Measurements from ENCODE around the gene PAX9. TPM values are rescaled to one million over a fixed set of nuclear protein-coding genes. Genes with fewer than 3 reads are reported as not detected.

Gene PAX9
- total RNA-seq, 1 experiment from 2014 or later: 14.9 TPM

DNA sequence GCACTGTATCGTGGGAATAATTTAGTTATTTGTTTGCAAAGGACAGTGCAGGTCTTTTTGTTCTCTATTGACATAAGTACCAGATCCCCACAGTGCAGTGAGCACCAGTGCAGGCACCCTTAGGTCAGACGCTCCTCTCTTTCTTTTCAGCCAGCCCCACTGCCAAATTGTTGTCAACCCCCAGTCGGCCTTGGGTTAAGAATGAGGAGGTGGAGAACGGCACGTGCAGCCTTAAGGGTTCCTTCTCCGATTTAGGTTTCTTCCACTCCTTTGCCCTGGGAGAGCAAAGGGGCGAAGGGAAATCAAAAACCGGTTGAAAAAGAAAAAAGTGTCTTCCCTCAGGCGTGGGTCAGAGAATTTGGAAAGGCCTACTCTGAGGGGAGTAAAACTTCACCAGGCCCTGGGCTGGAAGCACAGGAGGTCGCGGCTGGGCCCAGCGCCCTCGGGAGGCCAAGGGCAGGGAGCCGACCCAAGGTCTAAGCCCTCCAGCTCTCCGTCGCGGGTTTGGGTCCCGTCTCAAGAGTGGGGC is 4.3 kb downstream of the PAX9 start:
- DNase-seq (peak; percentile 47), ATAC-seq (peak; percentile 1)
- Histone ChIP-seq H3K9me3 (ENCODE audit: low read length) (no peaks in the 10 kb centered on the region), H3K4me1 (ENCODE audit: insufficient read depth, low read length) (peaks cover 34% of the 10 kb centered on the region), H3K27ac (ENCODE audit: low read length) (peak overlapping the region; percentile 77), H3K4me2 (ENCODE audit: low read length) (peak overlapping the region; percentile 96), H4K20me1 (ENCODE audit: low read length) (no peaks in the 10 kb centered on the region), H3K27me3 (ENCODE audit: low read length) (no peaks in the 10 kb centered on the region), H3K4me3 (ENCODE audit: low read length) (peak overlapping the region; percentile 89), H3K36me3 (ENCODE audit: low read depth, low read length) (peaks cover 4% of the 10 kb centered on the region), H3K9ac (ENCODE audit: low read length) (peak overlapping the region; percentile 92), H3K79me2 (ENCODE audit: low read length) (peaks cover 87% of the 10 kb centered on the region), H2AFZ (ENCODE audit: low read length) (peak overlapping the region; percentile 70), H3F3A (ENCODE audit: low read length, unreplicated experiment) (no peaks in the 10 kb centered on the region), H3K9me2 (replicated peaks; ENCODE audit: low read length) (no peaks in the 10 kb centered on the region)
- intact Hi-C loops (cut with micrococcal nuclease): loop anchor here (1.0 to 2.0 kb wide), 4 partner anchors 17 to 533 kb away; no protein-coding TSS in a partner anchor
- BruUV-seq (replicated peaks): no TSS peak
- CTCF ChIA-PET: no interaction called here
- POLR2A ChIA-PET (ENCODE audit: unreplicated experiment): no interaction called here
- TF ChIP-seq, protein P1, sequence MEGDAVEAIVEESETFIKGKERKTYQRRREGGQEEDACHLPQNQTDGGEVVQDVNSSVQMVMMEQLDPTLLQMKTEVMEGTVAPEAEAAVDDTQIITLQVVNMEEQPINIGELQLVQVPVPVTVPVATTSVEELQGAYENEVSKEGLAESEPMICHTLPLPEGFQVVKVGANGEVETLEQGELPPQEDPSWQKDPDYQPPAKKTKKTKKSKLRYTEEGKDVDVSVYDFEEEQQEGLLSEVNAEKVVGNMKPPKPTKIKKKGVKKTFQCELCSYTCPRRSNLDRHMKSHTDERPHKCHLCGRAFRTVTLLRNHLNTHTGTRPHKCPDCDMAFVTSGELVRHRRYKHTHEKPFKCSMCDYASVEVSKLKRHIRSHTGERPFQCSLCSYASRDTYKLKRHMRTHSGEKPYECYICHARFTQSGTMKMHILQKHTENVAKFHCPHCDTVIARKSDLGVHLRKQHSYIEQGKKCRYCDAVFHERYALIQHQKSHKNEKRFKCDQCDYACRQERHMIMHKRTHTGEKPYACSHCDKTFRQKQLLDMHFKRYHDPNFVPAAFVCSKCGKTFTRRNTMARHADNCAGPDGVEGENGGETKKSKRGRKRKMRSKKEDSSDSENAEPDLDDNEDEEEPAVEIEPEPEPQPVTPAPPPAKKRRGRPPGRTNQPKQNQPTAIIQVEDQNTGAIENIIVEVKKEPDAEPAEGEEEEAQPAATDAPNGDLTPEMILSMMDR (conservative IDR thresholded peaks at IDR 0.05; ENCODE audit: low read depth, low read length): no peak
- TF ChIP-seq EZH2 (IDR thresholded peaks at IDR 0.05; ENCODE audit: low read length, unreplicated experiment) (no peak), EZH2phosphoT487 (IDR thresholded peaks at IDR 0.05; ENCODE audit: borderline replicate concordance, low read length) (no peak)

DNA sequence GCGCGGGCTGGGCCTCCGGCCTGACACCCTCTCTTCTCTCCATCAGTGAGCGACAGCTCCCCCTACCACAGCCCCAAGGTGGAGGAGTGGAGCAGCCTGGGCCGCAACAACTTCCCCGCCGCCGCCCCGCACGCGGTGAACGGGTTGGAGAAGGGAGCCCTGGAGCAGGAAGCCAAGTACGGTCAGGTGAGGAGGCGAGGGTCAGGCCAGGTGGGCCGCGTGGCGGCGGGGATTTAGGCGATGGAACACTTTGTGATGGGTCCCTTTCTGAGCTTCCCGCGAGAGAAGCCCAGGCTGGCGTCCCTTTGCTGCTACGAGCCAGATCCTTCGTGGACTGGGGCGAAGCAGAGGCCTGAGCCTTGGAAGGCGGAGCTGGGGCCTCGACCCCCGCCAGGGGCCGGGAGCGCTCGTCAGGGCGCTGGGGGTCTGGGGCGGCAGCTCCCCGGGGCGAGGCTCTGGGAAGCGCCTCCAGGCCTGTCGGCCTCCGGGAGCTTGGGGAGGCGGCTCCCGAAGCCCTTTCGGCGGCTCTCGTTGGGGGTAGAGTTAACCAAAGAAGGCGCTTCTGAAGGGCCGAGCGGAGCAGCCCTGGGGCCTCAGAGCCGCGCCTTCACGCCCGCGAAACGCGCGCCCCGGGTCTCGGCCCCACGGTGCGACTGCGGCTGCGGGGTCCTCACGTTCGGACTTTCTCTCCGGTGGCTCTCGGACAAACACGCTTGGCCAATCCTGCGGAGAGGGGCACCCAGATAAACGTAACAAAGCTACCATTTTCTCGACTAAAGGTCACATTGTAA is 5.0 kb downstream of the PAX9 start:
- Histone ChIP-seq H3K27me3 (ENCODE audit: low read length) (no peaks in the 10 kb centered on the region), H3K79me2 (ENCODE audit: low read length) (peaks cover 94% of the 10 kb centered on the region), H4K20me1 (ENCODE audit: low read length) (no peaks in the 10 kb centered on the region), H3K9me3 (ENCODE audit: low read length) (no peaks in the 10 kb centered on the region), H3K4me2 (ENCODE audit: low read length) (peak overlapping the region; percentile 96), H3K9me2 (replicated peaks; ENCODE audit: low read length) (no peaks in the 10 kb centered on the region), H3K4me1 (ENCODE audit: insufficient read depth, low read length) (peaks cover 28% of the 10 kb centered on the region), H3F3A (ENCODE audit: low read length, unreplicated experiment) (no peaks in the 10 kb centered on the region), H2AFZ (ENCODE audit: low read length) (peak overlapping the region; percentile 70), H3K9ac (ENCODE audit: low read length) (peak overlapping the region; percentile 92), H3K36me3 (ENCODE audit: low read depth, low read length) (peaks cover 10% of the 10 kb centered on the region), H3K4me3 (ENCODE audit: low read length) (peak overlapping the region; percentile 89), H3K27ac (ENCODE audit: low read length) (peak overlapping the region; percentile 77)
- no peak for TF ChIP-seq EZH2 (IDR thresholded peaks at IDR 0.05; ENCODE audit: low read length, unreplicated experiment)
- TF ChIP-seq, protein P1 (conservative IDR thresholded peaks at IDR 0.05; ENCODE audit: low read depth, low read length): peak; percentile 41; the same call in 1 of the 2 replicates
- DNase-seq: peak; percentile 38
- intact Hi-C loops (cut with micrococcal nuclease): loop anchor here (2.0 kb wide), 2 partner anchors 16 to 80 kb away; no protein-coding TSS in a partner anchor
- POLR2A ChIA-PET (ENCODE audit: unreplicated experiment): interaction anchor here (0.6 kb wide), 2 partner anchors 15 to 448 kb away, joined by 5 read pairs; no protein-coding TSS in a partner anchor
- CTCF ChIA-PET: interaction anchor here (0.6 kb wide), 1 partner anchor 275 kb away, joined by 4 read pairs; no protein-coding TSS in a partner anchor
- ATAC-seq: peak; percentile 6
- no TSS peak for BruUV-seq (replicated peaks)
